GM18508 (cell line): ENCODE measurements around the gene RASA2.

Source experiments
- ATAC-seq: cut with Tn5 transposase; IDR thresholded peaks from one replicate; pipeline ENCODE4 v1.9.1; 2021; ENCODE audit warnings: moderate number of reproducible peaks; ENCODE audit not compliant: insufficient read depth, unreplicated experiment

The RASA2 gene, protein sequence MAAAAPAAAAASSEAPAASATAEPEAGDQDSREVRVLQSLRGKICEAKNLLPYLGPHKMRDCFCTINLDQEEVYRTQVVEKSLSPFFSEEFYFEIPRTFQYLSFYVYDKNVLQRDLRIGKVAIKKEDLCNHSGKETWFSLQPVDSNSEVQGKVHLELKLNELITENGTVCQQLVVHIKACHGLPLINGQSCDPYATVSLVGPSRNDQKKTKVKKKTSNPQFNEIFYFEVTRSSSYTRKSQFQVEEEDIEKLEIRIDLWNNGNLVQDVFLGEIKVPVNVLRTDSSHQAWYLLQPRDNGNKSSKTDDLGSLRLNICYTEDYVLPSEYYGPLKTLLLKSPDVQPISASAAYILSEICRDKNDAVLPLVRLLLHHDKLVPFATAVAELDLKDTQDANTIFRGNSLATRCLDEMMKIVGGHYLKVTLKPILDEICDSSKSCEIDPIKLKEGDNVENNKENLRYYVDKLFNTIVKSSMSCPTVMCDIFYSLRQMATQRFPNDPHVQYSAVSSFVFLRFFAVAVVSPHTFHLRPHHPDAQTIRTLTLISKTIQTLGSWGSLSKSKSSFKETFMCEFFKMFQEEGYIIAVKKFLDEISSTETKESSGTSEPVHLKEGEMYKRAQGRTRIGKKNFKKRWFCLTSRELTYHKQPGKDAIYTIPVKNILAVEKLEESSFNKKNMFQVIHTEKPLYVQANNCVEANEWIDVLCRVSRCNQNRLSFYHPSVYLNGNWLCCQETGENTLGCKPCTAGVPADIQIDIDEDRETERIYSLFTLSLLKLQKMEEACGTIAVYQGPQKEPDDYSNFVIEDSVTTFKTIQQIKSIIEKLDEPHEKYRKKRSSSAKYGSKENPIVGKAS

DNA sequence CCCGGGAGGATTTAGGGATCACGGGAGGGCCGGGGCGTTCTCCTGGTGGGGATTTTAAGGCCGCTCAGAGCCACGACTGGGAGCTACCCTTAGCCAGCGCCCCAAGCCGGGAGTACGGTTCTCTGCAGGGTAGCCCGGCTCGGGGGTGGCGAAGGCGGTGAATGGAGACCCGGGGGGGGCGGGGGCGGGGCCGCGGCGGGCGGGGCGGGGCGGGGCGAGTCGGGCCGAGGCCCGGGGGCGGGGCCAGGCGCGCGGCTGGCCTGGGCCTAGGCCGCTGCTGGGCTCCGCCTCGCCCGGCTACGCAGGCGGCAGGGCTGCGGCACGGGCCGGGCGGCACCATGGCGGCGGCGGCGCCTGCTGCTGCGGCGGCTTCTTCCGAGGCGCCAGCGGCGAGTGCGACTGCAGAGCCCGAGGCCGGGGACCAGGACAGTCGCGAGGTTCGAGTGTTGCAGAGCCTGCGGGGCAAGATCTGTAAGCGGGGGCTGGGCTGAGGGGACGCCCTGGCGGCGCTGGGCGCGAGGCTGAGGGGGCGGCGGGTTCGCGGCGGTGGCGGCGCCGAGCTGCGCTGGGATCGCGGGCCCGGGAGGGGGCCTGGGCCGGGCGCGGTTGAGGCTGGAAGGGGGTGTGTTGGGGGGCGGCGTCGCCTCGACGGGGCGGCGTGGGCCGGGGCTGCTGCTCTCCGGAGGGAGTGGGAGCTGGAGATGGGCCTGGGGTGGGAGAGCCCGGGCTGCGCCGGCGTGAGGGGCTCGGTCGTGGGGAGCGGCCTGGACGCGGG is at the start of gene RASA2:
TSS of gene RASA2 (plus strand) at position 282 of the 775 bp plus-strand sequence. CDS start at position 339, 57 bp downstream.
- no peak for ATAC-seq

DNA sequence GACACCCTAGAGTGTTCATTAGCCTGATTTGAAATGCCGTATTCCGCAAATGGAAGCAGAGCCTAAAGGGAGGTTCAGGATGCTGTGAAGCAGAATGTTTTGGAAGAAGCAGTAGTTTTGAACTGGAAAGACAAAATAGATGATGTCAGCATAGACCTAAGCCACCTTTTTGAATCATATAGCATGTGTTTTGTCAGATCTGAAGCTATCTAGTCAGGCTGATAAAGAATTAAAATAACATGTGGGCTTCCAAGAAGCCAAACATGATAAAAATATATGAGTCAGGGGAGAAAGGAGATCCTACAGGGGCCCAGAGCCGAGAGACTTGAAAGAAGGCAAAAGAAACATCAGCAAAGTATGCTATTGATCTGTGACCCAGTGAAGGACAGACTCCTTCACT is 47.2 kb upstream of the RASA2 start:
- ATAC-seq = no peak

DNA sequence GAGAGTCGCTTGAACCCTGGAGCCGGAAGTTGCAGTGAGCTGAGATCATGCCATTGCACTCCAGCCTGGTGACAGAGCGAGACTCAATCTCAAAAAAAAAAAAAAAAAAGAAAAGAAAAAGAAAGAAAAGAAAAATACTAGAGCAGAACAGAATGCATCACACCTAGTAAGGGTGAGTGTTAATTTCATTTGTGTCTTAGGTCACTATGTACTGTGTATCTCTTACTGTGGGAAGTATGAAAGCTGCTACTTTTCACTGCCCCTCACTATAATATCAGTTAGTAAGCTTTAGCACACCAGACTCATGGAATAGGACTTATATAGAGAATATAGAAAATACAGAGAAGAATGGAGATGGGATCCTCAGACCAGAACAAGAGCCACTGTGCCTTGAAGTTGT is 45.9 kb upstream of the RASA2 start:
- peak; percentile 7 for ATAC-seq

DNA sequence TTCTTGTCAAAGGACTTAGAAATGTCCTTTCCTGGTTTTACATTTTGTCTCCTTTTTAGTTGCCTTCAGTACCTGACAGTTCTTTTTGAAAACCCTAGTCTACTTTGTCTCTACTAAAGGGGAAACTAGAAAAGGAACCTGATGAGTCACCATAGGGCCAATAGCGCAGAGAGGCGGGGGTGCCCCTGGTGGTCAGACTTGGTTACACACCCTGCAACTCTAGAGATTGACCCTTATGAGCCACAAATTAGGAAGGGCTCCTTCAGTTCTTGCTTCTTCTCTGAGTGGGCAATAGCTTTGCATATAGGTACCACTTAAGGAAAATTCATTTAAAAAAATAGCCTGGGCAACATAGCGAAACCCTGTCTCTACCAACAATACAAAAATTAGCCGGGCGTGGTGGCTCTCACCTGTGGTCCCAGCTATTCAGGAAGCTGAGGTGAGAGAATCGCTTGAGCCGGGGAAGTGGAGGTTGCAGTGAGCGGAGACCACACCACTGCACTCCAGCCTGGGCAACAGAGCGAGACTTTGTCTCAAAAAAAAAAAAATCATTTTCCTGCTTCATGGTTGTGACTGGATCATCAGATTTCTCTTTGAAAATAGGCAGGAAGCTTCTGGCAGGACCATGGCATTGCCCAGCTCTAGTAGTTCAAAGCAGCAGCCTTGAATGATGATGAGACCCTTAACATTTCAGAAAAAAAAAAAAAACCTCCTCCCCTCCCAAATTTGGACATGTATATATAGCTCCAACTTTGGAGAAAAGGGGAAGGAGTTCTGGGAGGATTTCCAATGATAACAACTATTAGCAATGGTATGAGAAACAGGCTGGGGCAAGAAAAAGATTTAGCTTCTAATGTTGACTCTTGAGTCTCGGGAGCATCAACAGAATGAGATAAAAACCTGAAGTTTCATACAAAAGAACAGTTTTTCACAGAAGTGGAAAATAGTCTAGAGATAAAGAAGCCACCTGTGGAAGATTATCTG is 45.2 kb upstream of the RASA2 start:
- ATAC-seq = peak; percentile 80

DNA sequence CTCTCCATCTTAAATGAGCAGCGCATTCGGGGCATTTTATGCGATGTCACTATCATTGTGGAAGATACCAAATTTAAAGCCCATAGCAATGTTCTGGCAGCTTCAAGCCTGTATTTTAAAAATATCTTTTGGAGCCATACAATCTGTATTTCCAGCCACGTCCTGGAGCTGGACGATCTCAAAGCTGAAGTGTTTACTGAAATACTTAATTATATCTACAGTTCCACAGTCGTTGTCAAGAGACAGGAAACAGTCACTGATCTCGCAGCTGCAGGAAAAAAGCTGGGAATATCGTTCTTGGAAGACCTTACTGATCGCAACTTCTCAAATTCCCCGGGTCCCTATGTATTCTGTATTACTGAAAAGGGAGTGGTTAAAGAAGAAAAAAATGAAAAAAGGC is 44.4 kb upstream of the RASA2 start:
- no peak for ATAC-seq

DNA sequence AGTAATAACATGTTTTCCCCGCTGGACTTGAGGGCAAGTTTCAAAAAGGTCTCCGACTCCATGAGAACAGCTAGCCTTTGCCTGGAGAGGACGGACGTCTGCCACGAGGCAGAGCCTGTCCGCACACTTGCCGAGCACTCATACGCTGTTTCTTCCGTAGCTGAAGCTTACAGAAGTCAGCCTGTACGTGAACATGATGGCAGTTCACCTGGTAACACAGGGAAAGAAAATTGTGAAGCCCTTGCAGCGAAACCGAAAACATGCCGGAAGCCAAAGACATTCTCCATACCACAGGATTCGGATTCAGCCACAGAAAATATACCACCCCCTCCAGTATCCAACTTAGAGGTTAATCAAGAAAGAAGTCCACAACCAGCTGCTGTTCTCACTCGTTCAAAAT is 43.9 kb upstream of the RASA2 start:
- no peak for ATAC-seq

DNA sequence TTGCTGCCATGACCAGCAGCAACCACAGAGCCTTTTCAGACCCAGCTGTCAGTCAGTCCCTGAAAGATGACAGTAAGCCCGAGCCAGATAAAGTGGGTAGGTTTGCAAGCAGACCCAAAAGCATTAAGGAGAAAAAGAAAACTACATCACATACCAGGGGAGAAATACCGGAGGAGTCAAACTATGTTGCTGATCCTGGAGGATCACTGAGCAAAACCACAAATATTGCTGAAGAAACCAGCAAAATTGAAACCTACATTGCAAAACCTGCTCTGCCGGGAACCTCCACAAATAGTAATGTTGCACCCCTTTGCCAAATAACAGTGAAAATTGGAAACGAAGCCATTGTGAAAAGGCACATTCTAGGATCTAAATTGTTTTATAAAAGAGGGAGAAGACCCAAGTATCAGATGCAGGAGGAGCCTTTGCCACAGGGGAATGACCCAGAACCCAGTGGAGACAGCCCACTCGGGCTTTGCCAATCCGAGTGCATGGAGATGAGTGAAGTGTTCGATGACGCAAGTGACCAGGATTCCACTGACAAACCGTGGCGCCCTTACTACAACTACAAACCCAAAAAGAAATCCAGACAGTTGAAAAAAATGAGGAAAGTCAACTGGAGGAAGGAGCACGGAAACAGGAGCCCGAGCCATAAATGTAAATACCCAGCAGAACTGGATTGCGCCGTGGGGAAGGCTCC is 42.1 kb upstream of the RASA2 start:
- no peak for ATAC-seq

DNA sequence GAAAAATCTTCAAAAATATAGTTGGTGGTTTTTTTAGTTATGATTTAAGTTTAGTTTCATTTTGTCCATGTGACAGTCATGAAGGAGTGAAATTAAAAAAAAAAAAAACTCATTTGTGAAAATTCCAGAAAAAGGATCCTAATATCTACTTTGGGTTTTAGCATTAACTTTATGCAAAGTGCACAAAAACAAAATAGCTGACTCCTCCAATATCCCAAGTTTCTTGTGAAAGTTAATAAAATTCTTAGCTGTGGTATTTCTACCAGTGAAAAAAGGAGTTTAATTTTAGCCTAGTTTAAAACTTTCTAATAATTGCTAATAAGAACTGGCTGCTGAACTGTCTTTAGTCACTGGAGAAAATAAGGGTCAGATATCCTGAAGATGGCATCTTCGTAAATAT is 40.8 kb upstream of the RASA2 start:
- no peak for ATAC-seq

DNA sequence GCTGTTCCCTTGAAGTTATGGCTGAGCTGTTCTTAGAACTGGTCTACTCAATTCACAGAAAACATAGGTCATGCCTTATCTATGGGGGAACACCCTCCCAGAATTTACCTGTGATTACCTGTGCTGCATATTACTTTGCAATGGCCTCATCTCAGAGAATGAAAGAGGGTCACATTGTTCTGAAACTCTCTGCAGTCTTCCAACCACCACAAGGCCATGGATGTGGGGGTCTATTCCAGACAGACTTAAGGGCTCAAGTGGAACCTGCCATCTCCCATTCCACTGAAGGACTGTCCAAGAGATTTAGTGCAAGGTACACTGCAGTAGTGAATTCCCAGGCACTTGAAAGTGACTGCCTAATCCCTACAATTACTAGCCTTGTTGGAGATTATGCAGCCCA is 40.1 kb upstream of the RASA2 start:
- ATAC-seq = no peak

DNA sequence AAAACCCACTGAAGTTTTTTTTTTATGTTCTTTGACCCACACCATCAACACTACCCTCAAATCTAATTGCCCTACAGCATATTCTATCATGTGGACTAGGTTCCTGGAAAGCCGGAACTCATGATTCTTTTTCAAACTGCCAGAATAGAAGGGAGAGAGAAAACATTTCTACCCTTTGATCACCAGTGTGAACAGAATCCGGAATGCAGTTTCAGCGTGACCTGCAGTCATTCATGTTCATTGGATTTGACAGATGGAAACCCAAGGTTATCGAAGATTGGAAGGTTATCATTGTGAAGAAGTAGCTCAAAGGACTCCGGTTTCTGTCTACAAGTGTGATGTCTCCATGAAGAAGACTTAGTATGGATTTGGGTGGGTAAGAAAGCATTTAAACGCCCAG is 39.4 kb upstream of the RASA2 start:
- no peak for ATAC-seq

DNA sequence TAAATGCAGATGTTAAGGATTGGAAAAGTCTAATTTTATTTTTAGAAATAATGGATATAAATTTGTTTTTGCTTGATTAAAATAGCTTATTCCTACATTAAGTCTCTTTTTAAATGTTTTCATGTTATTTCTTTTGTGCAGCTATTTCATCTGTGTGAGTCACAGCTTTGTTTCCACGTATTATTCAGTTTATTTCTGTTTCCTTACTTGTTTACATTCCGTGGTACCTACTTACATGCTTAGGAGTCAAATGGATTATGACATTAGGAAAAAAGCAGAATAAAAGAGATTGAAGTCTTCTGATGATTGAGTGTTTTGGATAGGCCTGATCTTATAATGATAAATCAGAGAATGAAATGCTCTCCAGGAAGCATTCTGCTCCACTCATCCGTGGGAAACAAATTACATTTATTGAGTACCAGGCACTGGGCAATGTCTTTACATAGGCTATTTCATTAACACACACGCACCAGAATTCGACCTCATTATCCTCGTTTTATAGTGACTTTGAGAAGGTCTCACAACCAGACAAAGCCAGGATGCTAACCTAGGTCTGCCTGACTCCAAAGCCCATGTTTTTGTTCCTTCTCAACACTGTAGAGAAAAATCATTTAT is 38.1 kb upstream of the RASA2 start:
- no peak for ATAC-seq

DNA sequence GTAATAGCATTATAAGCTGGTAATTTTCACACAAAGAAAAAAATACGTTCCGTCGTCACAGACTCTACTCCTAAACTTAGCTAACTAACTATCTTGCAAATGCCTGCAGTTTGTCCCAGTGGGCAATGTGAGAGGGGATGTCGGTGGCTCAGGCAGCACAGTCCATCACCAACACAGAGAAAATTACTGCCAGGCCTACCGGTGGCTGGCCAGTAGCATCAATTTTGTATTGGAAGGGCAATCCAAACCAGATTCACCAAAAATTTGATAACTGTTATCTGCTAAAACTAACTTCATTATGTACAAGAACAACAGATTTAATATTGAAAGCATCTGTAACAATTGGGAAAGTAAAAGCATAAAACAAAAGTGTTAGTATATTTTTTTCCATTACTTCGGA is 37.4 kb upstream of the RASA2 start:
- no peak for ATAC-seq

DNA sequence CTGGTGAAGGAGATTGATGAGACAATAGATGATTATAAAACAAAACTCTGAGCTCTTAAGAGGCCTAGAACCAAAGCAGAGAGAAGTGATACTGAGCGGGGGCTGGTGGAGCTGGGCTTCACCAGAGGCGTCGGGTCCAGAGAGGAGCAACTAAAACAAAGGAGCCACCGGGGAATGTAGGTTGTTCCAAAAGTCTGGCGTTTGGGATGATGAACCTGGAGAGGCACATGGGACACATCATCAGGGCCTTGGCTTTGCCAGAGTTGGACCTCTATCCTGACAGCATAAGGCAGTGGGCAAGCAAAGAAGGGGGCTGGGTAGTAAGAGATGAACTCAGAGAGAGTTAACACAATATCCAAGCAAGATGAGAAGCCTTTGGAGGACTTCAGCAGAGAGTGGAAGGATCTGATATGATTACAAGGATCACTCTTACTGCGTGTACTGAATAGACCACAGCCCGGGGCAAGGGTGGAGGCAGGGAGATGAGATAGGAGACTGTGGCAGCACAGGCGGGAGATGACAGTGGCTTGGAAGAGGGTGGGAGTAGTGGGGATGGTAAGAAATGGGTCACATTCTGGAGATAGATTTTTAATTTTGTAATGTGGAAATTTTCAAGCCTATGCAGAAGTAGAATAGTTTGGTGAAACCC is 36.0 kb upstream of the RASA2 start:
- no peak for ATAC-seq

DNA sequence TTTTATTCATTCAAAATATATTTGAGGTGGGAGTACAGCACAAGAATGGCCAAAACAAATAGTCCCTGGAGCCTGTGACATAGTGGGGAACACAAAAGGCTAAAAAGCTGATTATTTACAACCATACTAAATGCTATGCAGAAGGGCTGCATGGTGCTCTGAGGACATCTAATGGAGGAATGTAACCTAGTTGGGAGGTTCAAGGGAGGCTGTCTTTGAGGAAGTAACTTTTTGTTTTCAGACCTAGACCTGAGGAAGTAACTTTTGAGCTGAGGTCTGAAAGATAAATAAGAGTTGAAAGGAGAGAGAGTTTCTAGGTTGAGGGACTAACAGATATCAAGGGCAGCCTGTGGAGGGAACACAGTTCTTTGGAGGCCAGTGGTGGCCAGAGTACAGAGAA is 34.8 kb upstream of the RASA2 start:
- peak; percentile 53 for ATAC-seq

DNA sequence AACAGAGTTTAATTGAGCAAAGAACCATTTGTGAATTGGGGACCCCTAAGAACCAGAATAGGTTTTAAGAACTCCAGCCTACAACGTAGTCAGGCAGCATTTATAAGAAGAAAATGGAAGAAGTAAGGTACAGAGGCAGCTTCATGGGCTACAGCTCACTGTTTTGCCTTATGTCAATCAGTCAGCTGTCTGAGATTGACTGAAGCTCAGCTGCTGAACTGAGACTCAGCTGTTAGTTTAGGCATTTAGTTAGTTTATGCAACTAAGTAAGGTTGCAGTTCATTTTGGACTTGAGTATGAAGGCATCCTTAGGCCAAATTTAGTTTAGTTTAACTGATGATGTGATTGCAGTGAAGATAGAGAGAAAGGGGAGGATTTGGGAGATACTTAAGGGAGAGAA is 34.1 kb upstream of the RASA2 start:
- no peak for ATAC-seq

DNA sequence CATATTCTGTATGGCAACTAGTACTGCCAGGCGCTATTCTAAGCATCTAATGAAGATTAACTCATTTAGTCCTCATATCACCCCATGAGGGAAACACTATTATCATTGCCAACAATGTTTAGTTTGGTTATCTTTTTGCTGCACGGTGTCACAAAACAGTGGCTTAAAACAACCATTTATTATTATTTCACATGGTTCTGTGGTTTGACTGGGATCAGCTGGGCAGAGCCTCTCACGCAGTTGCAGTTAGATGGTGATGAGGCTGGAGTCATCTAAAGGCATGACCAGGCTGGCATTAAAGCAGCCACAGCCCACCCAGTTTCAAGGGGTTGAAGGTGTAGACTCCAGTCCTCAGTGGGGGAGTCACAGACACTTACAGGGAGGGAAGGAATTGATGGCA is 32.8 kb upstream of the RASA2 start:
- no peak for ATAC-seq

DNA sequence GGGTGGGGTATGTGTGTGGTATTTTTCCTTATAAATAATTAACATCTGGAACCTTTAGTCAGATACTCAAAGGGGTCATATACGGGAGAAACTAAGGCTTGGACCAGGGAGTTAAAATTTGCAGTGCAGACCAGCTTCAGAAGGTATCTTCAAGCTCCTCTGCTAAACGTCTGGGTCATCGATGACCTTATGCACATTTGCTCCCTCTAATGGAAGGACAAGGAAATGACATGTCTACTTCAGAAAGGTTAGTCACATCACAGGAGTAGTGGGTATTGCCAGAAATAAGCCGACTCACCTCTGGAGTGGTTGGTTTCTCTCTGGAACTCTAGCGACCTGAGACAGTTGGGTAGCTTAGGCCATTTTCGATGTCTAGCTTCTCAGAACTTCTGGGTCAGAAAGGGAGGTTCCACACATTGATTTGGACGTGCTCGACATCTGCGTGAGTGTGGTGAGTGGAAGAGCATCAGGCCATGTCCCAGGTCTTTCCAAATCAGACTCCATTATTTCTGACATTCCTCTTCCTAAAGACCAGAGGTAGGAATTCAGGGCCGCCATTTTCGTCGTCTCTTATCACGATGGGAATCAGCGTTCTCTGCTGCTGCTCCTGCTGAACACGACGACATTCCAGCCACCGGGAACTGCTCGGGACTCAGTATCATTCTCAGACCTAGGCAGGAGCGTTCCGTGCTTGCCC is 31.8 kb upstream of the RASA2 start:
- ATAC-seq = no peak
